Endothelial cell of umbilical vein (primary cell): ENCODE results near the gene HABP2. TPM values are rescaled to one million over a fixed set of nuclear protein-coding genes. Genes with fewer than 3 reads are reported as not detected.

Experiments used
- BruUV-seq: library from RNA; stranded (reverse); fragments of 400-500 nt; replicated peaks from 2 replicates; lab custom pipeline; 2021; lab: Mats Ljungman, UMichigan
- CTCF ChIA-PET: fragments of 300-600, 350-600 bp; sonication (Branson Sonifier 250); formaldehyde crosslinking; loops from one replicate; lab custom pipeline; 2021; ENCODE audit warnings: antibody characterized with exemption, inconsistent platforms; lab: Charles Lee
- POLR2A ChIA-PET: fragments of 300-600, 350-600 bp; sonication (Branson Sonifier 250); formaldehyde crosslinking; loops from one replicate; lab custom pipeline; 2021; ENCODE audit warnings: antibody characterized with exemption, inconsistent platforms; lab: Charles Lee
- DNase-seq: peaks from one replicate; pipeline ENCODE4 v3.0.0-alpha.2; 2011; ENCODE audit warnings: low read depth, low spot score
- FAIRE-seq: peaks from 2 replicates; lab custom pipeline; 2011; peaks lifted over from hg19 to GRCh38; lab: Jason Lieb, UNC
- H2AFZ ChIP-seq: 2 replicates; pipeline ENCODE4 v1.6.0; 2012; ENCODE audit warnings: low read depth, low read length, control low read depth, inconsistent platforms
- H3K27ac ChIP-seq: 2 replicates; pipeline ENCODE4 v1.5.1; 2011; ENCODE audit warnings: low read depth, mild to moderate bottlenecking, control low read depth, low read length, moderate library complexity; ENCODE audit not compliant: insufficient read depth
- H3K27me3 ChIP-seq, 2 experiments: 2 replicates each; pipeline versions ENCODE4 v1.6.0 to v1.6.1; 2011; ENCODE audit warnings: low read length in 2 of 2, mixed read lengths in 1 of 2; ENCODE audit not compliant: control insufficient read depth in 2 of 2, insufficient read depth in 2 of 2
- H3K36me3 ChIP-seq, 2 experiments: 2 replicates in 1 of 2; 3 replicates in 1 of 2; pipeline ENCODE4 v1.5.1; 2011; ENCODE audit warnings: low read length in 2 of 2, mild to moderate bottlenecking in 1 of 2, moderate library complexity in 1 of 2; ENCODE audit not compliant: control insufficient read depth in 2 of 2, insufficient read depth in 2 of 2; ENCODE audit errors: extremely low read depth in 1 of 2
- H3K4me1 ChIP-seq: 3 replicates; pipeline ENCODE4 v1.5.1; 2011; ENCODE audit warnings: mild to moderate bottlenecking, low read length; ENCODE audit not compliant: control insufficient read depth, insufficient read depth; ENCODE audit errors: extremely low read depth
- H3K4me2 ChIP-seq: 2 replicates; pipeline ENCODE4 v1.6.1; 2011; ENCODE audit warnings: low read length, control low read depth, mixed read lengths; ENCODE audit not compliant: insufficient read depth
- H3K4me3 ChIP-seq, 3 experiments: fragments of 200-600 bp in 1 of 3; sonication (generic), shearing (Covaris generic) in 1 of 3; replicated peaks in 1 of 3; 2 replicates each; pipeline ENCODE4 v1.5.1; 2011 to 2016; ENCODE audit warnings: control low read depth in 3 of 3, low read length in 3 of 3, mild to moderate bottlenecking in 2 of 3, inconsistent platforms in 1 of 3, low read depth in 1 of 3, moderate library complexity in 1 of 3; ENCODE audit not compliant: insufficient read depth in 1 of 3
- H3K79me2 ChIP-seq: 2 replicates; pipeline ENCODE4 v1.6.0; 2012; ENCODE audit warnings: low read length, inconsistent platforms; ENCODE audit not compliant: control insufficient read depth, insufficient read depth
- H3K9ac ChIP-seq: replicated peaks from 2 replicates; pipeline ENCODE3; 2011; ENCODE audit warnings: low read length, control low read depth; ENCODE audit not compliant: insufficient read depth; ENCODE audit errors: extremely low read depth
- H3K9me1 ChIP-seq: replicated peaks from 3 replicates; pipeline ENCODE4 v1.6.0; 2011; ENCODE audit warnings: mild to moderate bottlenecking, low read length; ENCODE audit not compliant: control insufficient read depth, insufficient read depth; ENCODE audit errors: extremely low read depth
- H3K9me3 ChIP-seq: replicated peaks from 2 replicates; pipeline ENCODE4 v1.5.1; 2012; ENCODE audit warnings: low read length, inconsistent platforms; ENCODE audit not compliant: control insufficient read depth, insufficient read depth
- H4K20me1 ChIP-seq: replicated peaks from 2 replicates; pipeline ENCODE3; 2011; ENCODE audit warnings: mild to moderate bottlenecking, low read length; ENCODE audit not compliant: control insufficient read depth, insufficient read depth; ENCODE audit errors: extremely low read depth
- CTCF ChIP-seq, 2 donors: IDR thresholded peaks; 1 replicate in 1 of 2; 2 replicates in 1 of 2; pipeline ENCODE4 v1.5.1; 2011; ENCODE audit warnings: low read length in 2 of 2, mild to moderate bottlenecking in 2 of 2, moderate library complexity in 2 of 2, control low read depth in 1 of 2, inconsistent platforms in 1 of 2, low read depth in 1 of 2; ENCODE audit not compliant: insufficient read depth in 1 of 2; ENCODE audit errors: extremely low read depth in 1 of 2
- EZH2 ChIP-seq: IDR thresholded peaks from 2 replicates; pipeline ENCODE4 v1.6.1; 2012; ENCODE audit warnings: borderline replicate concordance, low read depth, mild to moderate bottlenecking, moderate library complexity, low read length, inconsistent platforms; ENCODE audit not compliant: severe bottlenecking
- FOS ChIP-seq: IDR thresholded peaks from 2 replicates; pipeline ENCODE4 v1.6.1; 2011; ENCODE audit warnings: mild to moderate bottlenecking, low read length, moderate library complexity, borderline replicate concordance; ENCODE audit not compliant: insufficient read depth
- GATA2 ChIP-seq: IDR thresholded peaks from 2 replicates; pipeline ENCODE4 v1.7.0; 2011; ENCODE audit warnings: low read depth, mild to moderate bottlenecking, moderate library complexity, mixed read lengths, low read length; ENCODE audit not compliant: insufficient read length, insufficient read depth
- JUN ChIP-seq: IDR thresholded peaks from 2 replicates; pipeline ENCODE4 v1.6.1; 2011; ENCODE audit warnings: borderline replicate concordance, low read depth; ENCODE audit not compliant: insufficient read length, insufficient read depth
- MAX ChIP-seq: IDR thresholded peaks from 2 replicates; pipeline ENCODE4 v1.6.1; 2011; ENCODE audit not compliant: insufficient read depth, insufficient read length
- MYC ChIP-seq: IDR thresholded peaks from one replicate; pipeline ENCODE4 v1.6.1; 2011; ENCODE audit warnings: mild to moderate bottlenecking, low read depth, low read length
- POLR2A ChIP-seq: IDR thresholded peaks from 2 replicates; pipeline ENCODE4 v1.6.1; 2012; ENCODE audit warnings: low read depth, mild to moderate bottlenecking, control low read depth, low read length
- POLR2AphosphoS5 ChIP-seq: IDR thresholded peaks from 2 replicates; pipeline ENCODE4 v1.6.1; 2012; ENCODE audit warnings: low read depth, mild to moderate bottlenecking, control low read depth, low read length, moderate library complexity; ENCODE audit not compliant: insufficient read depth
- dilution Hi-C: fragments of 300-500 bp; cut with MboI; formaldehyde crosslinking; loops from one replicate; pipeline ENCODE4 v1.15.0; 2019; ENCODE audit warnings: low sequenced_read_pairs; ENCODE audit not compliant: extremely low pct_ligation_motif_present
- intact Hi-C: fragments of 100-400 bp; cut with micrococcal nuclease; formaldehyde crosslinking; loops from one replicate; pipeline ENCODE4 v1.10.0; 2022
- polyA plus RNA-seq, 4 experiments: library from polyadenylated mRNA; depleted of rRNA in 3 of 4; stranded (reverse) in 3 of 4; unstranded in 1 of 4; fragments of >200 nt; gene quantifications; 2 replicates each; pipeline versions ENCODE4 v1.2.1 to v1.2.3, GENCODE V29; 2011 to 2012; ENCODE audit warnings: missing spikeins in 1 of 4
- total RNA-seq: library from RNA; stranded (reverse); gene quantifications from 2 replicates; pipeline ENCODE4 v1.2.3, GENCODE V29; 2021

HABP2 gene
- total and polyA plus RNA-seq, 2 donors (not counting 3 experiments of a cell fraction or from before 2014, with no cell fraction given), result 0.04 TPM; not detected in 1

DNA sequence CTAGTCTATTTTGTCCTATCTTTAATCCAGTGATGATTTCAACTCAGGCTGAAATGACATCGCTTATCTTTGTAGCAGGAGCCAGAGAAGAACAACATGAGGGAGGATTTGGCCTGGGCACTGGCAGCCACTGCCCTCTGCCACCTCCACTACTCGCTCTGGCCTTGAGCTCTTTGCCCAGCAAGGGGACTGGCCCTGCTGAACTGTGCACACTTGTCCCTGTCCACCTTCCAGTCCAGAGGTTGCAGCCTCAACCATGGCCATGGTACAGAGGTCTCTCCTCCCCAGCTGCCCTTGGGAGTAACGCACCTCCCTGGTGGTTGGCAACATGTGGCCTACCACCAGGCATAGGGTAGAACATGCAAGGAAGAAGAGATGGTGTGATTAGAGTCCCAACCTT is 8.4 kb downstream of the HABP2 start:
- POLR2A ChIA-PET, result no interaction called here
- Histone ChIP-seq H3K79me2 (no peaks in the 10 kb centered on the region), H3K9me3 (no peaks in the 10 kb centered on the region), H3K9me1 (no peaks in the 10 kb centered on the region), H3K4me1 (peaks cover 22% of the 10 kb centered on the region), H3K4me2 (no peak overlapping the region), H3K36me3 (no peaks in the 10 kb centered on the region), H4K20me1 (no peaks in the 10 kb centered on the region), H3K9ac (no peak overlapping the region), H2AFZ (no peak overlapping the region), H3K4me3 (no peak overlapping the region), H3K27ac (no peak overlapping the region), H3K27me3 (no peaks in the 10 kb centered on the region)
- no TSS peak for BruUV-seq
- DNase-seq, result no peak
- TF ChIP-seq MYC, result no peak
- TF ChIP-seq EZH2, result no peak
- TF ChIP-seq MAX, result no peak
- TF ChIP-seq POLR2A, result no peak
- no peak for TF ChIP-seq JUN
- TF ChIP-seq FOS, result no peak
- no peak for TF ChIP-seq GATA2
- CTCF ChIA-PET, result interaction anchor here (1.6 to 3.0 kb wide), 3 partner anchors 36 to 119 kb away, joined by 5 to 22 read pairs (median 6); no protein-coding TSS in a partner anchor
- no peak for FAIRE-seq
- intact Hi-C loops (loop anchor here (5.0 to 10.0 kb wide), 3 partner anchors 609 to 994 kb away; partner anchors contain the start of gene TCF7L2), dilution Hi-C loops (no loop called here)

GRCh38 chr10:113562069-113562468 is 9.2 kb downstream of the HABP2 start:
- TF ChIP-seq POLR2A (no peak), MYC (no peak), JUN (no peak), MAX (no peak), CTCF (IDR thresholded peaks at IDR 0.05; ENCODE audit: extremely low read depth in 1 of 2, insufficient read depth in 1 of 2, low read depth in 1 of 2, low read length in 2 of 2) (no peak), POLR2AphosphoS5 (no peak), EZH2 (no peak)
- Histone ChIP-seq H3K27ac (no peak overlapping the region), H3K79me2 (no peaks in the 10 kb centered on the region), H3K36me3 (no peaks in the 10 kb centered on the region), H3K9ac (no peak overlapping the region), H3K4me1 (peaks cover 19% of the 10 kb centered on the region), H3K4me2 (no peak overlapping the region), H3K9me3 (no peaks in the 10 kb centered on the region), H3K4me3 (no peak overlapping the region), H4K20me1 (no peaks in the 10 kb centered on the region), H3K27me3 (no peaks in the 10 kb centered on the region), H2AFZ (no peak overlapping the region), H3K9me1 (no peaks in the 10 kb centered on the region)
- DNase-seq (no peak), FAIRE-seq (no peak)
- BruUV-seq, result no TSS peak
- POLR2A ChIA-PET, result no interaction called here
- CTCF ChIA-PET, result interaction anchor here (0.6 to 3.0 kb wide), 15 partner anchors 12 to 1090 kb away, joined by 3 to 38 read pairs (median 6); no protein-coding TSS in a partner anchor
- dilution Hi-C loops (no loop called here), intact Hi-C loops (loop anchor here (5.0 to 10.0 kb wide), 3 partner anchors 610 to 995 kb away; partner anchors contain the start of gene TCF7L2)
